GM19025 (cell line): Measurements from ENCODE around the gene NOTCH4.
"Not testable (repeated sequence)": the region's sequence is repeated elsewhere in the genome, so short reads cannot be mapped to it uniquely, and the experiment has no call there.

Source experiments
- ATAC-seq: cut with Tn5 transposase; IDR thresholded peaks from one replicate; pipeline ENCODE4 v1.9.1; 2021; ENCODE audit warnings: mild to moderate bottlenecking, low read depth, moderate library complexity; ENCODE audit not compliant: unreplicated experiment

Gene NOTCH4

GRCh38 chr6:32220021-32220420 is 3.8 kb downstream of the NOTCH4 start:
- ATAC-seq: no peak

GRCh38 chr6:32218167-32218566 is 5.7 kb downstream of the NOTCH4 start:
- ATAC-seq: no peak

- ATAC-seq: no peak
Observed at GRCh38 chr6:32216998-32217397, 6.9 kb downstream of the NOTCH4 start.

- no peak for ATAC-seq
Observed at GRCh38 chr6:32216285-32216684, 7.6 kb downstream of the NOTCH4 start.

GRCh38 chr6:32215617-32216016 is 8.2 kb downstream of the NOTCH4 start:
- ATAC-seq: no peak

- no peak for ATAC-seq
Observed at GRCh38 chr6:32214126-32214525, 9.7 kb downstream of the NOTCH4 start.

- no peak for ATAC-seq
Observed at GRCh38 chr6:32213649-32214048, 10.2 kb downstream of the NOTCH4 start.

GRCh38 chr6:32212076-32212760 is 11.6 kb downstream of the NOTCH4 start:
- ATAC-seq: no peak

- not testable (repeated sequence) for ATAC-seq
Observed at GRCh38 chr6:32211432-32211831, 12.4 kb downstream of the NOTCH4 start.

- ATAC-seq: no peak
Observed at GRCh38 chr6:32210191-32210601, 13.7 kb downstream of the NOTCH4 start.

- ATAC-seq: no peak
Observed at GRCh38 chr6:32208996-32209395, 14.9 kb downstream of the NOTCH4 start.

GRCh38 chr6:32204268-32204715 is 19.6 kb downstream of the NOTCH4 start:
- no peak for ATAC-seq

- no peak for ATAC-seq
Observed at GRCh38 chr6:32203426-32204267, 20.2 kb downstream of the NOTCH4 start.

- ATAC-seq: no peak
Observed at GRCh38 chr6:32202186-32202585, 21.7 kb downstream of the NOTCH4 start.

- no peak for ATAC-seq
Observed at GRCh38 chr6:32200711-32201475, 23.0 kb downstream of the NOTCH4 start.

GRCh38 chr6:32198866-32199265 is 25.0 kb downstream of the NOTCH4 start:
- ATAC-seq: no peak

GRCh38 chr6:32198345-32198696 is 25.5 kb downstream of the NOTCH4 start:
- ATAC-seq: no peak

- ATAC-seq: no peak
Observed at GRCh38 chr6:32196682-32197616, 26.9 kb downstream of the NOTCH4 start.

GRCh38 chr6:32195902-32196681 is 27.8 kb downstream of the NOTCH4 start:
- peak; percentile 86 for ATAC-seq

GRCh38 chr6:32195652-32195901 is 28.3 kb downstream of the NOTCH4 start:
- ATAC-seq: peak; percentile 68
